ENCODE data around the gene HASPIN. TPM values are rescaled to one million over a fixed set of nuclear protein-coding genes. Genes with fewer than 3 reads are reported as not detected.

HASPIN gene
- total RNA-seq, 4 donors from 2014 or later, result 1.4 to 5.4 (median 3.0) TPM

DNA sequence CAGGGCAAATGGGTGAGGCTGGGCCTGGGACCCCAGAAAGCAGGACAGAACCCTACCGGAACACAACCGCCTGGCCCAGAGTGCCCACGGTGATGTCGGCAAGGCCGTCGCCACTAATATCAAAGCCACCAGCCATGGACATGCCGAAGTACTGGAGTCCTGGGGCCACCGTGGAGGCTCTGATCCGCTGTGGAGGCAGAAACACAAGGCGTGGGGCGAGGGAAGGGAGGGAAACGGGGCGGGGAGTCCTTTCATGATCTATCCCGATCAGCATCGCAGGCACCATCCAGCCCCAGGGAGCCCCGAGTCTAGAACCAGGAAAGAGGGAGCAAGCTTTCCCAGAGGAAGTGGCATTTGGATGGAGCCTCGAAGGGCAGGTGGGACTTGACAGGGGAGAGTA is 26.6 kb downstream of the HASPIN start:
- H3K9me3 ChIP-seq, result no peaks in the 10 kb centered on the region
- no peaks in the 10 kb centered on the region for H3K36me3 ChIP-seq
- peaks cover 0 to 35% (median 0%) of the 10 kb centered on the region in 4 donors for H3K27me3 ChIP-seq
- no peak for TF ChIP-seq POLR2A (IDR thresholded peaks at IDR 0.05)
- TF ChIP-seq, protein P1, sequence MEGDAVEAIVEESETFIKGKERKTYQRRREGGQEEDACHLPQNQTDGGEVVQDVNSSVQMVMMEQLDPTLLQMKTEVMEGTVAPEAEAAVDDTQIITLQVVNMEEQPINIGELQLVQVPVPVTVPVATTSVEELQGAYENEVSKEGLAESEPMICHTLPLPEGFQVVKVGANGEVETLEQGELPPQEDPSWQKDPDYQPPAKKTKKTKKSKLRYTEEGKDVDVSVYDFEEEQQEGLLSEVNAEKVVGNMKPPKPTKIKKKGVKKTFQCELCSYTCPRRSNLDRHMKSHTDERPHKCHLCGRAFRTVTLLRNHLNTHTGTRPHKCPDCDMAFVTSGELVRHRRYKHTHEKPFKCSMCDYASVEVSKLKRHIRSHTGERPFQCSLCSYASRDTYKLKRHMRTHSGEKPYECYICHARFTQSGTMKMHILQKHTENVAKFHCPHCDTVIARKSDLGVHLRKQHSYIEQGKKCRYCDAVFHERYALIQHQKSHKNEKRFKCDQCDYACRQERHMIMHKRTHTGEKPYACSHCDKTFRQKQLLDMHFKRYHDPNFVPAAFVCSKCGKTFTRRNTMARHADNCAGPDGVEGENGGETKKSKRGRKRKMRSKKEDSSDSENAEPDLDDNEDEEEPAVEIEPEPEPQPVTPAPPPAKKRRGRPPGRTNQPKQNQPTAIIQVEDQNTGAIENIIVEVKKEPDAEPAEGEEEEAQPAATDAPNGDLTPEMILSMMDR (IDR thresholded peaks at IDR 0.05), result no peak
- DNase-seq, result no peak
- intact Hi-C loops (cut with DNase I), result no loop called here
- H3K4me1 ChIP-seq, result peaks cover 0 to 13% (median 11%) of the 10 kb centered on the region in 3 donors
- no peak overlapping the region for H3K4me3 ChIP-seq
- WGBS, 2 donors, result 70 to 76% methylated on average over 7 to 8 of the region's 17 CpGs
- H3K27ac ChIP-seq, result no peak overlapping the region

DNA sequence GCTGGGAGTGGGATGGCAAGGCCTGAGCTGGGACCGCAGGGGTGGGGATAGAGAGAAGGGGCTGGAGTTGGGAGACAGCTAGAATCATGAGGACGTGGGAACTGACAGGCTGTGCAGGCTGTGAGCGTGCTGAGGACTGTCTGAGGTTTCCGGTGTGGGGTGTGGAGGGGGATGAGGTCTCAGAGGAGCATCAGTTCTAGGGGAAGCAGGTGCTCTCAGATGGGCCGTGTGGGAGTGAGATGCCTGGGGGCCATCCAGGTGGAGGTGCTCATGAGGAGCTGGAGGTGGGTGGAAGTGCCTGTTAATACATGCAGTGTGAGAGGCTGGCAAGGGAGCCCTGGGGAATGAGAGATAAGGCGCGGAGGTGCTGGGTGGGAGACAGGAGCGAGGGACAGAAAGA is 27.2 kb downstream of the HASPIN start:
- intact Hi-C loops (cut with DNase I), result no loop called here
- H3K4me3 ChIP-seq, result no peak overlapping the region
- no peak overlapping the region for H3K27ac ChIP-seq
- H3K36me3 ChIP-seq, result no peaks in the 10 kb centered on the region
- TF ChIP-seq, protein P1 (IDR thresholded peaks at IDR 0.05), result no peak
- no peak for TF ChIP-seq POLR2A (IDR thresholded peaks at IDR 0.05)
- H3K9me3 ChIP-seq, result no peaks in the 10 kb centered on the region
- no peak for DNase-seq
- H3K27me3 ChIP-seq, result peaks cover 0 to 36% (median 0%) of the 10 kb centered on the region in 4 donors
- 57 to 67% methylated on average over 8 of the region's 8 CpGs for WGBS, 2 donors
- H3K4me1 ChIP-seq, result peaks cover 0 to 17% (median 14%) of the 10 kb centered on the region in 3 donors

GRCh38 chr17:3751836-3752235 is 28.1 kb downstream of the HASPIN start:
- no peak for DNase-seq
- H3K4me3 ChIP-seq, result no peak overlapping the region
- no peaks in the 10 kb centered on the region for H3K9me3 ChIP-seq
- TF ChIP-seq, protein P1 (IDR thresholded peaks at IDR 0.05), result no peak
- no peak for TF ChIP-seq POLR2A (IDR thresholded peaks at IDR 0.05)
- H3K36me3 ChIP-seq, result no peaks in the 10 kb centered on the region
- peaks cover 0 to 17% (median 14%) of the 10 kb centered on the region in 3 donors for H3K4me1 ChIP-seq
- intact Hi-C loops (cut with DNase I), result no loop called here
- WGBS, 2 donors, result 80% methylated on average over 1 of the region's 15 CpGs
- peaks cover 0 to 36% (median 0%) of the 10 kb centered on the region in 4 donors for H3K27me3 ChIP-seq
- H3K27ac ChIP-seq, result no peak overlapping the region

- peaks cover 0 to 36% (median 0%) of the 10 kb centered on the region in 4 donors for H3K27me3 ChIP-seq
- 91% methylated on average over 4 of the region's 12 CpGs; no CpG with 5 or more reads in 1 of the 2 donors for WGBS, 2 donors
- H3K9me3 ChIP-seq, result no peaks in the 10 kb centered on the region
- H3K27ac ChIP-seq, result no peak overlapping the region
- no peaks in the 10 kb centered on the region for H3K36me3 ChIP-seq
- peaks cover 0 to 17% (median 14%) of the 10 kb centered on the region in 3 donors for H3K4me1 ChIP-seq
- TF ChIP-seq, protein P1 (IDR thresholded peaks at IDR 0.05), result no peak
- no peak for TF ChIP-seq POLR2A (IDR thresholded peaks at IDR 0.05)
- no peak for DNase-seq
- no peak overlapping the region for H3K4me3 ChIP-seq
- intact Hi-C loops (cut with DNase I), result no loop called here
Measured at GRCh38 chr17:3753624-3754023, 29.9 kb downstream of the HASPIN start.

DNA sequence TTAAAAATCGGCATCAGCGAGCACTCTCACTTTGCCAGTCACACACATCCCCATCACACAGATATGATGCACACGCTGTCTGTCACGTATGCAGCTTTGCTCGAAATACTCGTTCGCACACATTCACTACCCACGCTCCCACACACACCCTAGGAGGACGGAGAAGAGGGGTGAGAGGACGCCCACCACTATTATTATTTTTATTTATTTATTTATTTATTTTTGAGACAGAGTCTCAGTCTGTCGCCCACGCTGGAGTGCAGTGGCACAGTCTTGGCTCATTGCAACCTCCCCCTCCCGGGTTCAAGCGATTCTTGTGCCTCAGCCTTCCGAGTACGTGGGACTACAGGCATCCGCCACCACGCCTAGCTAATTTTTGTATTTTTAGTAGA is 30.4 kb downstream of the HASPIN start:
- Histone ChIP-seq H3K4me1 (peaks cover 0 to 17% (median 14%) of the 10 kb centered on the region in 3 donors), H3K4me3 (peak overlapping the region in 1 of 4 donors; percentile 68), H3K36me3 (no peaks in the 10 kb centered on the region), H3K27me3 (peaks cover 0 to 36% (median 0%) of the 10 kb centered on the region in 4 donors), H3K9me3 (no peaks in the 10 kb centered on the region), H3K27ac (peak overlapping the region in 2 of 4 donors; percentile 50 to 87)
- WGBS, 2 donors, result 75 to 76% methylated on average over 17 to 18 of the region's 18 CpGs
- intact Hi-C loops (cut with DNase I), result no loop called here
- DNase-seq, result no peak
- no peak for TF ChIP-seq POLR2A (IDR thresholded peaks at IDR 0.05)
- TF ChIP-seq, protein P1 (IDR thresholded peaks at IDR 0.05), result no peak

Measured in esophagus squamous epithelium (tissue), 5 donors.